NCI-H524 (cell line): ENCODE measurements around the gene APOA1.
A peak's percentile ranks its signal among the peaks of the same experiment; 100 is the strongest.
"Not testable (repeated sequence)": the region's sequence is repeated elsewhere in the genome, so short reads cannot be mapped to it uniquely, and the experiment has no call there.

Experiments used
- DNase-seq, 2 experiments: peaks; one replicate each; lab custom pipeline; 2025; lab: John Stamatoyannopoulos, UW

APOA1 gene

DNA sequence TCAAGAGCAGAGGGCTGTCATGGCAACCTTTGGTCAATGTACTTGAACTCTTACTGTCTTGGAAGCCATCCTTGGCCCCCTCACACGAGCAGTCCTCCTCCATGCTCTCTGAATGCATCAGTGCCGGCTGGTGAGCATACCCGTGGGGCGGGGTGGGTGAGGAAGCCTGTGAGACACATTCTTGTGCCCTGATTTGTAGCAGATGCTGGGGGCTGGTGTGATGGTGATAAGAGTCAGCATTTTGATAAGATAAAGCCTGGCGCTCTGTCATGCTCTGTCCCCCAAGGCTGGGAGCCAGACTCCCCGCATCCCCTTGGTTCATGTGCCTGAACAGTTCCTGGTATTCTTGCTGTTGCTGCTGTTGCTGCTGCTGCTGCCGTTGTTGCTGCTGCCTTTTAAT is 20.5 kb upstream of the APOA1 start:
- no peak for DNase-seq

DNA sequence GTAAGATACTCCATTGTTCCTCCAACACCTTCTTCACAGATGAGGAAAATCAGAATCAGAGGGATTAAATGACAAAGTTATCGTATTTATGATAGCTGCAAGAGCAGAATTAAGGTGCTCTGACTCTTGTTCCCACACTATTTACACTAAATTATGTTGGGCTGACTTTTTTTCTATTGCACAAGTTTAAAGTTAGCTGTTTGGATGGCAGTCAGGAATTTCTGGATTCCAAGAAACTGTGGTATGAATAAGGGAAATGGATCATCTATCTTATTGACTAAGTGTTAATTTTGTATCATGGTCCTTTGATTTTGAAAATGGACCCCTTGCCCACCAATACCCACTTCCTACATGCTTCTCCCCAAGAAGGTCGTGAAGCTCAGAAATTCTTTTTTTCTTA is 19.9 kb upstream of the APOA1 start:
- no peak for DNase-seq

DNA sequence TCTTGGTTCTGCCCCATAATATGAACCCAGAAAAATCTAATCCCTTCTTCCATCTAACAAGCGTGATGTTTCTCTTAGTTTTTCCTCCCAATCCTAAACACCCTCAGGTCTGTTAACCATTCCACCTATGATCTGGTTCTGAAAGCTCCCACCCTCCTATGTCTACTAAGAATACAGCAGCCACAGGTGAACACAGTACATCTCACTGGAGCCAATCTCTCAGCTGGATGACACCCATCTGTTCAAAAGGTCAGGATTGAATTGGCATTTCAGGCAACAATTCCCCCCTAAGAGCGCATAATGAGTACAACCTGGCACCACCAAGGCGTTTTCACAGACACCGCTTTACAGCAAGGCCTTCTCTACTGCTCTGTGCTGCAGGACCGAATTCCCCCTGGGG is 19.0 kb upstream of the APOA1 start:
- DNase-seq = no peak

DNA sequence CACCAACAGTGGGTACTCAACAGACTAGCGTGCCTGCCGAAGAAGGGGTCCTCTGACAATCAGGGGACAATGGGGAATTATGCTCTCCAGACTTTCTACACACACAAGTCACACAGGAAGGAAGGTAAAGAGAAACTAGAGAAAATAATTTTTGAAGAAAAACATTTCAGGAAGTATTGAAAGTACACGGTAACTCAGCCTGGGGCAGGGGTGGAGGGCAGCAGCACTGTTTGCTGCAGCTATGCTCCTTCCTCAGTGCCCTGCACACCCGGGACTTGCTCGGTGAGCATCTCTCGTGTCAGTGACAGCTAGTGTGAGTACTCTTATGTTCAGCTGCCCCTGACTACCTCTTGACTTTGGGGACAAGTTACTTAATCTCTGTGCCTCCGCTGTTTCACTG is 18.0 kb upstream of the APOA1 start:
- DNase-seq = no peak

DNA sequence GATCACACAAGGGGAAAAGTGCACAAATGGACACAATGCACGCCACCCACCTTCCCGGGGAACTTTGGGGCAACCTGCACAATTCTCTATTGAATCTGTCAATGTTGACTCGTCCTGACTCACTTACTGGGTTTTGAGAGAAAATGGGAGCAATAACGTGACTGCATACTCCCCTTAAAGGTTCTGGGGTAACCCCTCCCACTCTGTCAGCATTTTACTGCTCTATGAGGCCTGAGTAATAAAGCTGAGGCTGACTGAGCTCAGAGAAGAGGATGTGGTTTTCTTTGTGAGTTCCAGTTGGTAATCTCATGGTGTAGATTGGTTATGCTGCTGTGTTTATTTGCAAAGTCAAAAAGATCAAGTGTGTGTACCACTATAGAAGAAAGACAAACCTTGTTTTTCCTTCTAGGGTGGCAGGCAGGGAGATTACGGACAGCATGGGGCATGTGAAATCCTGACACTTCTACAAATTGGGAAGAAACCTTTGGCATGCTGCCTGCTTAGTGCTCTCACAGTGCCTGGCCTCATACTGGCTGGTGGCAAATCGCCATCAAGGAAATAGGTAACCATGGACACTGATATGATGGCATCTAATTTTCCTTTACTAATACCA is 16.1 kb upstream of the APOA1 start:
- no peak for DNase-seq

DNA sequence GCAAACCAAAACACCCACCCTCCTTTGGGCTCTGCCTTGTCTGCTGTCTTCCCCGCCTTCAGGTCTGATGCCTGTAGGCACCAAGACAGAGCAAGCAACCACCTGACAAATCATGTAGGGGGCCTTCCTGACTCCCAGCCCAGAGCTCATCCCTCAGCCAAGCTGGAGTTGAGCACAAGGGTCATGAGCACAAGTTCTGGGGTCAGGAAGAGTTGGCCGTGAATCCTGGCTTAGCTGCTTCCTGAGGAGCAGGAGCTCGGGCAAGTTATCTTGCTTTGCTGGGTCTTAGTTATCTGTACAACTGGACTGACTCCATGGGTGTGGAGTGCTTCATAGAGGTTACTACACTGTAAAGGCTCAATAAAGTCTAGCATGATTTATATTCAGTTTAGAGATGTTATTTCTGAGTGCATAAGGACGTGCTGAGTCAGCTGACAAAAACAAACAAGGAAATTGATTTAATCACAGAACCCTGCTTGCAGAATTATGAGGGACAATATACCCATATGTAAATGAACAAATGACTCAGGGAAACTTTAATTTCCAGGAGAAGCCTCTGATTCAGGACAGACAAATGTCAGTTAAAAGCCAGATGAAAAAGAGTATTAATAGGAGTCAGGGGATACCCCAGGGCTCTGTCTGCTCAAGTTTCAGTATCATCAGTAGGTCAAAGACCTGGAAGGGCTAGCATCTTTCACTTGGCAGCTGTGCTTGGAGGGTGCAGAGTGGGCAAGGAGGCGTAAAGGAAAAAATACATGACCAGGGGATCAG is 15.0 kb upstream of the APOA1 start:
- DNase-seq = no peak

DNA sequence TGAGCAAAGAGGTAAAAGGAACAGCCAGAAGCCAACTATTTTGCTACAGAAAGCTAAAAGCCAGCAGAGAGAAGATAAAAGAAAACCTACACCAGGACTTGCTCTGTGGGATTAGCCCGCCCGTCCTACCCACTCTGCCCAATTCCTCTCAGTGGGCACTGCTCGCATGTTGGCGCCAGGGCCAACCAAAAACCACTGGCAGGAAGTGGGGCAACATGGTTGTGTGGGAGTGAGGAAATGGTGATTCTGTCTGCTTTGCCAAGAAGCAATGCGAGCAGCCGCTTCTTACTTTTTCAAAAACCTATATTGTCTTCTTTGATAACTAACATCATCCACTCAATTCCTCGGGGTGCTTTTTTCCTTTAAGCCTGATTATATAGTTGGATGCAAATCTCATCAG is 14.2 kb upstream of the APOA1 start:
- DNase-seq = no peak

DNA sequence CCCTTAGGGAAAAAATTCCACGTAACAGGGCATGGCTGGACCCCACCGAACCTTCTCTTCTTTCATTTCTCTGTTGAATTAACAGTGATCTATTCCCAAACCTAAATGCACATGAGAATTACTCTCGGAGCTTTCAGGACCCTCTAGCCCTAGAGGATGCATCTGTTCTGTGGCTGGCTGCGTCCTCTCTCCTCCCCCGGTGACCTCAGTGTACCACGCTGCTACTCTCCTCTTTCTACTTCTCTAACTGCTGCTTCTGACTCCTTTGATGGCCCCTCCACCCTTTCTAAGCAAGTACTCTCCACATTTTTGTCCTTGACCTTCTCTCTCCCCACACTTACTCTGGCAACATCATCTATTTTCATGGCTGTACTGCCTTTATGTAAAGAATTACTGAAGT is 12.1 kb upstream of the APOA1 start:
- DNase-seq = no peak

DNA sequence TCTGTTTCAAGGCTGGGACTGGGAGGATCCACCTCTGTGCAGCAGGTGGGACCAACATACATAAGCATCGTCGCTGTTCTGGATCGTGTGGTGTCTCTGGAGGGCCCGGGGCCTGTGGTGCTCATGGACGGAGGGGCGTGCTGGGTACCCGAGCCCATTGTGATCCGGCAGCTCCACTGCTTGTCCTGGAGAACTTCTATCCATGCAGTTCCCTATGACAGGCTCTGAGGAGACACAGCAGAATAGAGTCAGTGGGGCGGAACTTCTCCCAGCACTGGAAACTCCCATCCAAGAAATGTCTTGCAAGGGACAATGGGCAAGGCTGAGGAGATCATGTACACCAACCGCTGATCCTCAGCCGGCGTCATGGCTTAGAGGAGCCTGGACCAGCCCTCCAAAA is 11.6 kb upstream of the APOA1 start:
- no peak for DNase-seq

DNA sequence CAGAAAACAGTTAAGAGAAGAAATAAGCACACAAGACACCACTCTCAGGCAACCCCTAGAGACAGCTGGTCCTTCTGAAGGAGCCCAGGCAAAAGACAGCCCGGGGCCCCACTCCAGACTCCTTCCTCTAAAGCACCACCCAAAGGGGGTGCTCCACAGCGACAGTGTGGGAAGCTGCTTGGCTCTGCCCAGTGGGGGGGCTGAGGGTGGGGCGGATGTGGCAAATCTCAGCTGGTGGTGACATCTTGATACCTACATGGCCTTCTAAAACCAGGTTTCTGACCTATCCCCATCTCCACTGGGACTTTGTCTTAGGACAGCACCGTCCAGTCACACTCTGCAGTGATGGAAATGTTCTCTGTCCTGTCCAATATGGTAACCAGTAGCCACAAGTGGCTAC is 10.2 kb upstream of the APOA1 start:
- no peak for DNase-seq

DNA sequence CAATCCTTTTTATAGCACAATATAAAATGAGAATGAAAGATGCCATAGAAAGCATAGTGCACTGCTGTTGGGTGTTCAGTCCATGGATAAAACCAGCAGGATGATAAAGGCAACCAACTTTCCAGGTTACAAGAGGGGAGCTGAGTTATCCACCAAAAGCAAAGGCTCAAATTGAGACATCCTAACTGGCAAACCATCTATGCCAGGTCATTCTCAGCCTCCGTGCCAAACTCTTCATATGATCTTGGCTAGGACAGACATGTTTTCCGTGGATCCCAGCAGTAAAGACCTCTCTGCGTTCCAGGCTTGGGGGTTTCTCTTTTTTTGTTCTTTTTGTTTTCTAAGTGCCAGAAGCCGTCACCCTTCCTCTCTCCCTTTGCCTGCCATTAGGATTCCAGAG is 7.3 kb upstream of the APOA1 start:
- DNase-seq = no peak

DNA sequence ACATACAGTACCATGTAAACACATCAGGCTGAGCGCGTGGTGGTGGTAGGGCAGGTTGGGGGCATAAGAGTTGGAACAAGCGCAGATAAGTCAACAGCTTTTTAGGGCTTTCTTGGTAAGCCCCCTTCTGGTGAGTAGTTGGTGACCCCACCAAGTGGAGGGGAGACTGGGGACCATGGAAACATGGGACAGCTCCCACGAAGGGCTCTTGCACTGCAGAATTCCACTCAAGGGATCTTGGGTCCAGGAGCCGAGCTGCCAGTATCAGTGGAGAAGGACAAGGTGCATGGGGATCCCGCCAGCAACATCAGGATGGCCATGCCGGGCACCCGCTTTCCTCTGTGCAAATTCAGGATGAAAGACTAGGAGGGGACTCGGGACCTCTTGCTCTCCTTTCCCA is 6.2 kb upstream of the APOA1 start:
- no peak for DNase-seq

DNA sequence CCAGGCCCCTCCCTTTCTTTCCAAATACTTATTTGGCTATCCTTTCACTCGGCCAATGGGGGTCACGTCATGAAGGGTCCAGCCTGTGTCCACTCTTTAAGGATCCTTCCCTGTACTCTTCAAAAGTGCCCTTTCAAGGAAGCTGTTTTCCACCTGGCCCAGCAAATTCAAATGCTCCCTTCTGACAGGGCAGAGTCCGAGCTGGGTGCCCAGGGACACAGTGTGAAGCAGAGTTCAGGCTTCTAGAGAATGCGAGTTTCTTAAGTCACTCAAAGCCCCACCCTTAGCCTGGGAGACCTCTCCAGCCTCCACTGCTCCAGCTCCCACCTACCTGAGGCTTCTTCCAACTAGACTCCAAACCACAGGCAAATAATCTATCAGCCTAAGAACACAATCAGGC is 5.5 kb upstream of the APOA1 start:
- no peak for DNase-seq

DNA sequence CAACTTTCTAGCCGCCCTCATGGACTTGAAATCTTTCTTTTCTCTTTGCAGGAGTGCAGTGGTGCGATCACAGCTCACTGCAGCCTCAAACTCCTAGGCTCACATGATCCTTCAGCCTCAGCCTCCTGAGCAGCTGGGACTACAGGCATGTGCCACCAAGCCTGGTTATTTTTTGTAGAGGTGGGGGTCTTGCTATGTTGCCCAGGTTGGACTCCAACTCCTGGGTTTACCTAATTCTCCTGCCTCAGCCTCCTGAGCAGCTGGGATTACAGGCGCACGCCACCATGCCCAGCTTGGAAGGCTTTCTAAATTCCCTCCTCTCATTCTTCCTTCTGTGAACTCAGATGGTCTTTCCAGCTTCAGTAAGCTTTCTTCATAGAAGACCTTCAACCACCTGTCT is 4.7 kb upstream of the APOA1 start:
- DNase-seq = no peak

DNA sequence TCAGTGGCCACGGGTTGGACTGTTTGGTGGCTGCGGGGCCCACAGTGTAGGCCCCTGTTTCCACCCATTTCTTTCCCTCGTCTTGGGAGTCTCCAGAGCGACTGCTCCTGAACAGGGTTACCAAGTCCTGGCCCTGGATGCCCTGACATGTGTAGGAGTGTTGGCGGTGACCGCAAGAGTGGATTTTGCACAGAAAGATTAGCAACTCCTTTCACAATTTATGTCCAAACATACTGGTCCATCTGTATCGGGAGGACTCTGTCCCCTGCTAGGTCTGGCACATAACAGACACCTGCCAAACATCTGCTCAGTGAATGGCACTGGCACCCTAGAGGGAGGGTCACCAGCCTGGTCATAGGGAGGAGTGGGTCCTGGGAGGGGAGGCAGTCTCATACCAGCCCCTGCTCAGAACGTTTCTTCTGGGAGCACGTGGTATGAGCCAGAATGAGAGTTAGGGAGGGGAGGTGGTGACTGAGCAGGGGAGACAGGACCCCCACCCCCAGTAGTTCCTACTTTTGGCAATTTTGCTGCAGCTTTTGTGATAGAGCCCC is 3.4 kb upstream of the APOA1 start:
- no peak for DNase-seq

DNA sequence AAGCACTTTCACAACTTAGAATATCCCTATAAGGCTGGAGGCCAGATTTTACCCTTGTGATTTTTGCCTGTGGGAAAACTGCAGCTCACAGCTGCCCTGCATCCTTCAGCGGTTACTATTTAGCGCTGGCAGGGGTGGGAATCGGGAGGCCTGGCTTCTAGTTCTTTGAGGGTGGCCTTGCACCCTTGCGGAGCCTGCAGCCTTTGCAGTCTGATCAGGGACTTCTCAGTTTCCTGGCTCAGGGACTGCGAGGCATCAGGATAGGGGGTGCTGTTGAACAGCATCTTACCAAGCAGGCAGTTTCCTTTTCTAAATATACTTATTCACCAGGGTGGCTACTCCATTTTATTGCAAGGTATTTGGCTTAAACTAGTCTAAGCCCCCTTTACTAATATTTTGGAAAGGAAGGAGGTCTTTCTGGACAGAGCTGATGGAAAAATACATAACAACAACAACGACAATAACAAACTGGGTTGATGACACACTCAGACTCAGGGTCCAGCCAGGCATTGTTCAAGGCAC is 2.9 kb upstream of the APOA1 start:
- DNase-seq = no peak

DNA sequence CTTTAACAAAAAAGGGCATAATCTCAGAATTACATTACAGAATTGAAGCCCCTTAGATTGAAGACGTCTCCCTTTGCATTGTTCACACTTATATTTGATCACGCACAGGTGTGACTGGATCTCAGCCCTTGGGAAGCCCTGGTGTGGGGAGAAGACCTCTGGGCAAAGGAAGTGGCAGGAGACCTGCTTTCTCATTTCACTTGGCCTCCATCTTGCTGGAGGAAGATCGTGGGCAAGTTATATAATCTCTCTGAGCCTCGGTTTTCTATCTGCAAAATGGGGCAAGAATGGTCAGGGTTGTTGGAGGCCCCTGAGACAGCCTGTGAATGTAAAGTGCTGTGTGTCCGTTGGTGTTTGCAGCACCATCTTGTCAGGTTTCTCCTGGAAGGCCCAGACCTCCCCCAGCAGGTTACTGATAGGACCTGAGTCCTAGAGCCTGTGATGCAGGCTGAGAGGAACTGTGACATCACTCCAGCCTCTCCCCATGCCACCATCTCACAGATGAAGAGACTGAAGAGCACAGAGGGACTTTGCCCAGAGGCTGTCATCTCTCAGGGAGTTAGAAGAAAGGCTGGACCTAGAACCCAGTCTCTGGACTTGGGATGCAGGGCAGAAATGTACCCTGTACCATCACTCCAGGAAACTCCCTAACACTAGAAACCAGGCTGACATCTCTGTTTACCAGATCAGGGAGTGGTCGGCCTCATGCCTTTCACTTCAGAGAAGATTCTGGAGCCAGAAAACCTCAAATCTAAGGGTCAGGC is 1.1 kb upstream of the APOA1 start:
- DNase-seq = no peak

DNA sequence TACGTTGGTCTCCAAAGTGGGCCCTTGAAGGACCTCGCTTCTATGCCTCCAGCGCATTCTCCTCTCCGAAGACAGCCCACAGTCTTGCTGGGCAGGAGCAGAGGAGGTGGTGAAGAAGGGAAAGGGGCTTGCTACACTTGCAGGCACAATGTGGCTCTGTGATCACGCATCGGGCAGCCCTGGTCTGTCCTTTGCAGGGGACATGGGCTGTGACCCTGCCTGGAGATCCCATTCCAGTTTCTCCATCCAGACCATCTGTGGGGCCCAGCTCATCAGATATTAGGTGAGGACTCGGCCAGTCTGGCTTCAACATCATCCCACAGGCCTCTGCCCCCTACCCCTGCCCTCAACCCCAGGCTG is 810 bp downstream of the APOA1 start:
- no peak for DNase-seq

DNA sequence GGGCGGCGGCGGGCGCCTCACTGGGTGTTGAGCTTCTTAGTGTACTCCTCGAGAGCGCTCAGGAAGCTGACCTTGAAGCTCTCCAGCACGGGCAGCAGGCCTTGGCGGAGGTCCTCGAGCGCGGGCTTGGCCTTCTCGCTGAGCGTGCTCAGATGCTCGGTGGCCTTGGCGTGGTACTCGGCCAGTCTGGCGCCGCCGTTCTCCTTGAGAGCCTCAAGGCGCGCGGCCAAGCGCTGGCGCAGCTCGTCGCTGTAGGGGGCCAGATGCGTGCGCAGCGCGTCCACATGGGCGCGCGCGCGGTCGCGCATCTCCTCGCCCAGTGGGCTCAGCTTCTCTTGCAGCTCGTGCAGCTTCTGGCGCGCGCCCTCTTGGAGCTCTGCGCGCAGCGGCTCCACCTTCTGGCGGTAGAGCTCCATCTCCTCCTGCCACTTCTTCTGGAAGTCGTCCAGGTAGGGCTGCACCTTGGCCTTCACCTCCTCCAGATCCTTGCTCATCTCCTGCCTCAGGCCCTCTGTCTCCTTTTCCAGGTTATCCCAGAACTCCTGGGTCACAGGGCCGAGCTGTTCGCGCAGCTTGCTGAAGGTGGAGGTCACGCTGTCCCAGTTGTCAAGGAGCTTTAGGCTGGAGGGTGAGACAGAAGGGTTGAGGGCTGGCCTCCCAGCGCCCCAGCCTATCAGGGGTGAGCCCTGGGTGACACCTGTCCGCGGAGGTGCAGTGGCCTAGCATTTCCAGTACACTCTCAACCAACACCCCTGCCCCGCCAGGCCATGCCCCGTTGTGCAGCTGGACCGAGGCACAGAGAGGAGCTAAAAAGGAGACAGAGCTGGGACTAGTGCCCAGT is 1.4 kb downstream of the APOA1 start:
- peak; percentile 88 to 94 for DNase-seq

DNA sequence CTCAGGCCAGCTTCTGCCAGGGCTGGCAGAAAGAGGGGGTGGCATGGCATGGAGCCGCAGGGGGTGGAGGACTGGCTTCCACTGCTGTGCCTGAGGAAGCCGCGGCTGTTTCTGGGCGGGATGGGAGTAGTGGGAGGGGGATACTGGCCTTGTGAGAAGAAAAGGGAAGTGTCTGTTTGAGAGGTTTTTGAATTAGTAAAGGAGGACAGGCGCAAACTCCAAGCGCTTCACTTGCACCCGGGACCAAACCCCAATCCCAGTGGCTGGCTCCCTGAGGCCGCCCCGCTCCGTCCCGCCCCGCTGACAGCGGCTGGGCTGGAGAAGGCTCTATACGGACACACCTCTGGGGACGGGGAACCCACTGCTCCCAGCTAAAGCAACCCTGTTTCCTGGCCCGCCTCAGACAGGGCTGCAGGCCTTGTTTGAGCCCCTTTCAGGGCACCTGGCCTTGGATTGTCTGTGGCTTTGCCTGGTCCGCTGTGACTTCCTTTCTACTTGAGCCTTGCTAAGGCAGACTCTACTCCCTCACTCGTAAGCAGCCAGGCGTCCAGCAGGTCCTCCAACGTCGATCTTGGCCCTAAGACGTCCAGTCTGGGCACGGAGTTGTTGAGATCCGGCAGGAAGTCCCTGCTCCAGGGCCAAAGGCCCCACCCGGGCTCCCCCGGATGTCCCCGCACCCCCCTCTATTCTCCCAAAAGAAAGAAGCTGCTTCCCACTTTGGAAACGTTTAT is 2.2 kb downstream of the APOA1 start:
- DNase-seq = no peak

DNA sequence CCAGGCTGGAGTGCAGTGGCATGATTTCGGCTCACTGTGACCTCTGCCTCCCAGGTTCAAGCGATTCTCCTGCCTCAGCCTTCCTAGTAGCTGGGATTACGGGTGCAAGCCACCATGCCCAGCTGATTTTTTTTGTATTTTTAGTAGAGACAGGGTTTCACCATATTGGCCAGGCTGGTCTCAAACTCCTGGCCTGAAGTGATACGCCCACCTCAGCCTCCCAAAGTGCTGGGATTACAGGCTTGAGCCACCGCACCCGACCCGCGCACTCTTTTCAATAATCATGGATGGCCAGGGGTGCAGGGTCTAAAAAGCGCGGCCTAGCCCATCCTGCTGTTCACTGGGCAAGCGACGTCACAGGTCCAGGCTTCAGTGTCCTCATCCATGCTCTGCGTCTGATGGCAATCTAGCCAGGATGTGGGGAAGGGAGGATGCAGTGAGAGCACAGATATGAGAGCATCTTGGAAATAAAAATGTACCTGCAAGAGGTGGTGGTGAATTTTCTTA is 2.8 kb downstream of the APOA1 start:
- DNase-seq = not testable (repeated sequence)
